Epithelial cell of proximal tubule (primary cell): ENCODE results near the gene NQO1. TPM values are rescaled to one million over a fixed set of nuclear protein-coding genes. Genes with fewer than 3 reads are reported as not detected.

Source experiments
- DNase-seq: peaks from one replicate; pipeline ENCODE4 v3.0.0-alpha.2; 2011; ENCODE audit warnings: low read depth
- H3K4me3 ChIP-seq: 2 replicates; pipeline ENCODE4 v1.5.1; 2011; ENCODE audit warnings: low read depth, mild to moderate bottlenecking, low read length
- total RNA-seq: library from RNA; depleted of rRNA; stranded (reverse); fragments of >200 nt; gene quantifications from 2 replicates; pipeline ENCODE4 v1.2.3, GENCODE V29; 2015
- TF ChIP-seq, protein P1 (sequence below): conservative IDR thresholded peaks from 2 replicates; pipeline ENCODE4 v1.5.1; 2012; ENCODE audit warnings: low read depth, mild to moderate bottlenecking, low read length

The NQO1 gene
- total RNA-seq, 1 donor from 2014 or later, result 133 TPM

DNA sequence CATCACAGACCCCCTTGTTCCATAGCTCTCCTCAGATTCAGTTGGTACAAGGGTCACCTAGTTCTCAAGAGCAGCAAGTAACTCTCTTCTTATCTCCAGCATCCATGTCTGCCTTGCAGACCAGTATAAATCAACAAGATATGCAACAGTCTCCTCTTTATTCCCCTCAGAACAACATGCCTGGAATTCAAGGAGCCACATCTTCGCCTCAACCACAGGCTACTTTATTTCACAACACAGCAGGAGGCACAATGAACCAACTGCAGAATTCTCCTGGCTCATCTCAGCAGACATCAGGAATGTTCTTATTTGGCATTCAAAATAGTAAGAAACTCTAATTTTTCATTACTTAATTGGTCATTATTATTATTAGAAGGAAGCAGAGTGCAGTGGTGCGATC lies 32.4 kb downstream of the NQO1 start:
- DNase-seq, result no peak

DNA sequence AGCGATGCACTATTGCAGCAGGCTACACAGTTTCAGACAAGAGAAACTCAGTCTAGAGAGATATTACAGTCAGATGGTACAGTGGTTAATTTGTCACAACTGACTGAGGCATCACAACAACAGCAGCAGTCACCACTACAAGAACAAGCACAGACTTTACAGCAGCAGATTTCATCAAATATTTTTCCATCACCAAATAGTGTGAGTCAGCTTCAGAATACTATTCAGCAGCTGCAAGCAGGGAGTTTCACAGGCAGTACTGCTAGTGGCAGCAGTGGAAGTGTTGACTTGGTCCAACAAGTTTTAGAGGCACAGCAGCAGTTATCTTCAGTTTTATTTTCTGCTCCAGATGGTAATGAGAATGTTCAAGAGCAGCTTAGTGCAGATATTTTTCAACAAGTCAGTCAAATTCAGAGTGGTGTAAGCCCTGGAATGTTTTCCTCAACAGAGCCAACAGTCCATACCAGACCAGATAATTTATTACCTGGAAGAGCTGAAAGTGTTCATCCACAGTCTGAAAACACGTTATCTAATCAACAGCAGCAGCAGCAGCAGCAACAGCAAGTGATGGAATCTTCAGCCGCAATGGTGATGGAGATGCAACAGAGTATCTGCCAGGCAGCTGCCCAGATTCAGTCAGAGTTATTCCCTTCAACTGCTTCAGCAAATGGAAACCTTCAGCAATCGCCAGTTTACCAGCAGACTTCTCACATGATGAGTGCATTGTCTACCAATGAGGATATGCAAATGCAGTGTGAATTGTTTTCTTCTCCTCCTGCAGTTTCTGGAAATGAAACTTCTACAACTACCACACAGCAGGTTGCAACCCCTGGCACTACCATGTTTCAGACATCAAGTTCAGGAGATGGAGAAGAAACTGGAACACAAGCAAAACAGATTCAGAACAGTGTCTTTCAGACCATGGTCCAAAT lies 34.1 kb downstream of the NQO1 start:
- H3K4me3 ChIP-seq, result no peak overlapping the region
- no peak for DNase-seq
- TF ChIP-seq, protein P1, sequence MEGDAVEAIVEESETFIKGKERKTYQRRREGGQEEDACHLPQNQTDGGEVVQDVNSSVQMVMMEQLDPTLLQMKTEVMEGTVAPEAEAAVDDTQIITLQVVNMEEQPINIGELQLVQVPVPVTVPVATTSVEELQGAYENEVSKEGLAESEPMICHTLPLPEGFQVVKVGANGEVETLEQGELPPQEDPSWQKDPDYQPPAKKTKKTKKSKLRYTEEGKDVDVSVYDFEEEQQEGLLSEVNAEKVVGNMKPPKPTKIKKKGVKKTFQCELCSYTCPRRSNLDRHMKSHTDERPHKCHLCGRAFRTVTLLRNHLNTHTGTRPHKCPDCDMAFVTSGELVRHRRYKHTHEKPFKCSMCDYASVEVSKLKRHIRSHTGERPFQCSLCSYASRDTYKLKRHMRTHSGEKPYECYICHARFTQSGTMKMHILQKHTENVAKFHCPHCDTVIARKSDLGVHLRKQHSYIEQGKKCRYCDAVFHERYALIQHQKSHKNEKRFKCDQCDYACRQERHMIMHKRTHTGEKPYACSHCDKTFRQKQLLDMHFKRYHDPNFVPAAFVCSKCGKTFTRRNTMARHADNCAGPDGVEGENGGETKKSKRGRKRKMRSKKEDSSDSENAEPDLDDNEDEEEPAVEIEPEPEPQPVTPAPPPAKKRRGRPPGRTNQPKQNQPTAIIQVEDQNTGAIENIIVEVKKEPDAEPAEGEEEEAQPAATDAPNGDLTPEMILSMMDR, result no peak

More for the DNA sequence above, 32.4 kb downstream of the NQO1 start:
- H3K4me3 ChIP-seq, result no peak overlapping the region
- TF ChIP-seq, protein P1, result no peak

DNA sequence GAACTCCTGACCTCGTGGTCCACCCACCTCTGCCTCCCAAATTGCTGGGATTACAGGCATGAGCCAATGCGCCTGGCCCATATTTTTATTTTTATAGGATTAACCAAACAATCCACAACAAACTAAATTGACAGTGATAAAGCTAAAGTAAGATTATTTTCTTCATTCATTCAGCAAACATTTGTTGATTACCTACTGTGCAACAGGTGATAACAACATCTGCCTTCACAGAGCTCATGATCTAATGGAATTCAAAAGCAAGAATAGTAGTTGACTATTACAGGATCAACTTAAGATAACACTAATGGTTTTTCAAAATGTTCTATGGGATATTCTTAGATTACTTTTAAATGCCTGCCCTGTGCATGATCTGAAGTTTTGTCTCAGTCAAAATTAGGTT lies 37.8 kb downstream of the NQO1 start:
- TF ChIP-seq, protein P1, result no peak
- no peak overlapping the region for H3K4me3 ChIP-seq
- no peak for DNase-seq

DNA sequence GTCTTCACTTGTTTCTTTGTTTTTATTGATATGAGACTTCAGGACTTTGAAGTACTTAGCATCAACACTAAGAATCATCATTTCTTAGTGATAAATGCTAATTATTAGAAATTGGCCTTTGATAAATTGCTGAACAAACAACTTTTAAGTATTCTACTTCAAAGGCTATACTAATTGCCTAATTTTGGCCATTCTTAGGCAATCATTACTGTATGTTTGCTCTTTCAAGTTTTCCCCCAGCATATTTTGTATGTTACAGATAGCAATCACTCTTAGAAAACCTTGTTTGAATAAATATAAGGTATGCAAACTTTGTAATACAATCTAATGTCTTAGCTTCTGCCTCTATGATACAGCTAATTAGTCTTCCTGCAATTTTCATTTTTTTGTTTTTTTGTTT lies 46.0 kb downstream of the NQO1 start:
- DNase-seq, result no peak
- TF ChIP-seq, protein P1, result no peak
- H3K4me3 ChIP-seq, result no peak overlapping the region

DNA sequence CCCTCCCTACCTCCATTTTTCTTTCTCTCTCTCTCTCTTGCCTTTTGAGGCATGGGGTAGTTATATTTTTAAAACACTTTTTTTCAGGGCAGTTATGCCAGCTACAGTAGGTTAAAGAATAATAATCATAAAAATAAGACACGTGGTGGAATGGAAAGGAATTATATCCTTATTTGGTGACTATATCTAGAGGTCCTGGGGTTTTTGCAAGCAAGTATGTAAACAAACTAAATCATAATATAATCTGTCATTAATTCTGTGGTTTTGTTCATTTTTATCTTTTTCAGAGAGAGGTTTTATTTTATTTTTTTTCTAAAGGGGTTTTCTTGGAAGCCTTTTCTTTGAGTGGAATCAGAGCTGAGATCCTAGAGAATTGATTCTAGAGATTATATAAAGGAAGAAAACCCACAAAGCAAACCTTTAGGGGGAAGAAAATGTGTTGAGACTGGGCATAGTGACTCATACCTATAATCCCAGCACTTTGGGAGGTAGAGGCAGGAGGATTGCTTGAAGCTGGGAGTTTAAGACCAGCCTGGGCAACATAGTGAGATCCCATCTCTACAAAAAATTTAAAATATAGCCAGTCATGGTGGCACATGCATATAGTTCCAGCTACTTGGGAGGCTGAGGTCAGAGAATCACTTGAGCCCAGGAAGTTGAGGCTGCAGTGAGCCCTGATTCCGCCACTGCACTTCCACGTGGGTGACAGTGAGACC lies 53.2 kb downstream of the NQO1 start:
- H3K4me3 ChIP-seq, result no peak overlapping the region
- TF ChIP-seq, protein P1, result no peak
- no peak for DNase-seq

DNA sequence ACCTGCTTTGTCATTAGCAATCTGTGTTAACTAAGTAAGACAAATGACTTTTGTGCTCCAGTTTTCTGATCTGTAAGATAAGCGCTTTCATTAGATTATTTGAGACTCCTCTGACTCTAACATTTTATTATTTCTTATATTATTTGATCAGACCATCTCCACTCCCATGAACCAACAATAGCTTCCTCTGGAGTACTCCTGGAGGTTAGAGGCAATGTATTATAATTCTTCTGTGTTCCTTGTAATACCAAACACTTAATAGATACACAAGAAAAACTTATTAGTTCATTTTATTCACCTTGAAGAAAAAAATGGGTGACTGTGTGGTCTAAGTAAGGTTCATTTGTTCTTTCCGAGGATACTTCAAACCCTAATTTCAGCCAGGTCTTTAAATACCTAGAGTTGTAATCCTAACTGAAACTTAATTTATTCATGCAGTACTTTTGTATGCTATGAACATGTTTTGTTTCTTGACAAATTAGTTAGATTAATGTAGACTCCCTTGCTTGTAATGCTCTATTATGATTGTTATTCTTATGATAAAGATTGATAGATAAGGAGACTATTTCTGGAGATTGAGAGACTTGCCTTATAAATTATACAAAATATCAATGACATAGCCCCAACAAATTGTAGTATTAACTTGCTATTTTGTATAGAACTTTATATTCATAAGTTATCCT lies 53.9 kb downstream of the NQO1 start:
- no peak overlapping the region for H3K4me3 ChIP-seq
- DNase-seq, result no peak
- TF ChIP-seq, protein P1, result no peak
